Heart left ventricle (tissue), 16 donors: ENCODE data around the gene SMPDL3B. TPM values are rescaled to one million over a fixed set of nuclear protein-coding genes. Genes with fewer than 3 reads are reported as not detected.

ENCODE experiments used
- ATAC-seq, 4 donors: fragments of 200-7000 bp; cut with Tn5 transposase; one replicate each; pipeline ENCODE4 v1.9.1; 2020 to 2022; ENCODE audit warnings: moderate library complexity in 4 of 4, mild to moderate bottlenecking in 3 of 4, moderate number of reproducible peaks in 1 of 4
- DNase-seq, 5 donors: peaks; one replicate each; pipeline ENCODE4 v3.0.0-alpha.2; 2020
- H3K27ac ChIP-seq, 12 donors: fragments of 200-600 bp; sonication (generic) in 4 of 12; one replicate each; pipeline versions ENCODE4 v1.5.0 to v1.8.0; 2016 to 2022; ENCODE audit warnings: mild to moderate bottlenecking in 2 of 12
- H3K27me3 ChIP-seq, 9 donors: fragments of 200-600 bp; sonication (generic) in 2 of 9; one replicate each; pipeline versions ENCODE4 v1.5.1 to v1.8.0; 2016 to 2022; ENCODE audit warnings: mild to moderate bottlenecking in 3 of 9
- H3K36me3 ChIP-seq, 9 donors: fragments of 200-600 bp; sonication (generic) in 2 of 9; one replicate each; pipeline versions ENCODE4 v1.5.0 to v1.8.0; 2018 to 2022; ENCODE audit warnings: mild to moderate bottlenecking in 2 of 9
- H3K4me1 ChIP-seq, 12 donors: fragments of 200-600 bp; sonication (generic) in 4 of 12; one replicate each; pipeline versions ENCODE4 v1.5.0 to v1.8.0; 2016 to 2022; ENCODE audit warnings: mild to moderate bottlenecking in 3 of 12
- H3K4me3 ChIP-seq, 12 donors: fragments of 200-600 bp; sonication (generic) in 4 of 12; one replicate each; pipeline versions ENCODE4 v1.5.0 to v1.8.0; 2017 to 2022; ENCODE audit warnings: mild to moderate bottlenecking in 9 of 12, moderate library complexity in 4 of 12
- H3K9me3 ChIP-seq, 12 donors: fragments of 200-600 bp; sonication (generic) in 4 of 12; one replicate each; pipeline versions ENCODE4 v1.5.0 to v1.8.0; 2016 to 2022; ENCODE audit warnings: mild to moderate bottlenecking in 1 of 12
- CTCF ChIP-seq, 12 donors: fragments of 200-600 bp; sonication (generic) in 4 of 12; IDR thresholded peaks; one replicate each; pipeline versions ENCODE4 v1.5.0 to v1.8.0; 2018 to 2022; ENCODE audit warnings: antibody characterized with exemption in 12 of 12, mild to moderate bottlenecking in 5 of 12
- POLR2A ChIP-seq, 2 donors: fragments of 450-650 bp; IDR thresholded peaks; one replicate each; pipeline ENCODE4 v1.6.1; 2017; ENCODE audit warnings: antibody characterized with exemption in 2 of 2, mild to moderate bottlenecking in 2 of 2, moderate library complexity in 2 of 2
- WGBS, 4 donors: extraction: QIAGEN DNeasy Blood & Tissue Kit in 2 of 4; methylation state at CpG; one replicate each; pipeline versions ENCODE4 v1.1.5 to v1.1.7; 2013 to 2018; 5-methylcytosine and 5-hydroxymethylcytosine counted together
- intact Hi-C, 10 donors: fragments of 100-400 bp; cut with DNase I; formaldehyde crosslinking; loops; one replicate each; pipeline versions ENCODE4 v1.11.1 to v1.14.2; 2022
- polyA plus RNA-seq, 2 donors: library from polyadenylated mRNA; stranded (reverse); fragments of 200-250 nt; gene quantifications; one replicate each; pipeline ENCODE4 v1.2.3, GENCODE V29; 2013
- total RNA-seq, 9 donors: library from RNA; depleted of rRNA in 2 of 9; stranded (reverse); fragments of >200 nt in 2 of 9; fragmentation: NEBNext Ultra II Directional in 3 of 9; extraction: Animal tissue kit (Norgen Biotek cat#: 25700) in 3 of 9; gene quantifications; one replicate each; pipeline versions ENCODE4 v1.1.0 to v1.2.4, GENCODE V29; 2016 to 2023
- donor health status: ischemic (EF 13 %, LVEDD 7.1; RV severe dilation, severe dysfunction).
- donor health status: healthy with polysubstance abuse.
- donor health status: DM: no; HTN: yes; CAD: no.
- donor health status: DM: no; HTN: no; CAD: no.
- donor health status: ischemic (EF 25% LVEDD 6.9; RV normal size, moderate dysfunction).
- donor health status: ischemic (EF 25% LVEDD 5.7; RV mildly dilated, moderate dysfunction).
- donor health status: healthy.
- donor health status: DM: yes; HTN: yes; CAD: no.
- donor health status: ischemic (EF 35%, LVEDD 5.7; RV mildly dilated, moderate dysfunction).
- donor health status: nonischemic (EF 11% LVEDD 7.7; RV severe dilation, severe dysfunction).
- donor health status: DM: yes; HTN: yes; CAD: no.
- donor health status: PGD.
- donor health status: ischemic (EF 29% LVEDD 5.4; RV normal size, mild dysfunction).
- donor health status: nonischemic (EF 23%, LVEDD 6.1; RV moderate dilation, normal function).

The SMPDL3B gene
- total and polyA plus RNA-seq, 11 donors, result 0.08 to 2.2 TPM; not detected in 9

- WGBS, 4 donors, result 52 to 66% (median 62%) methylated on average over 13 of the region's 13 CpGs
- ATAC-seq, result peak in 1 of 4 donors; percentile 6
These were observed 26.2 kb downstream of the SMPDL3B start for GRCh38 chr1:27960762-27961645.

GRCh38 chr1:27961646-27962221, 26.9 kb downstream of the SMPDL3B start:
- 49 to 66% (median 58%) methylated on average over 3 to 4 of the region's 4 CpGs for WGBS, 4 donors
- H3K9me3 ChIP-seq, result no peaks in the 10 kb centered on the region
- peaks cover 0 to 34% (median 18%) of the 10 kb centered on the region in 12 donors for H3K4me1 ChIP-seq
- DNase-seq (no peak), ATAC-seq (no peak)
- H3K4me3 ChIP-seq, result peak overlapping the region in 1 of 12 donors; percentile 82
- H3K27me3 ChIP-seq, result no peaks in the 10 kb centered on the region
- no peak for TF ChIP-seq POLR2A (IDR thresholded peaks at IDR 0.05)
- TF ChIP-seq CTCF (IDR thresholded peaks at IDR 0.05), result no peak
- peak overlapping the region in 8 of 12 donors; percentile 19 to 94 (median 80) for H3K27ac ChIP-seq
- intact Hi-C loops, result no loop called here
- H3K36me3 ChIP-seq, result peaks cover 0 to 33% (median 23%) of the 10 kb centered on the region in 9 donors

More at GRCh38 chr1:27960762-27961645, 26.2 kb downstream of the SMPDL3B start:
- DNase-seq, result no peak
- Histone ChIP-seq H3K4me1 (peaks cover 0 to 34% (median 18%) of the 10 kb centered on the region in 12 donors), H3K27me3 (no peaks in the 10 kb centered on the region), H3K9me3 (no peaks in the 10 kb centered on the region), H3K27ac (peak overlapping the region in 11 of 12 donors; percentile 19 to 94 (median 89)), H3K4me3 (peak overlapping the region in 11 of 12 donors; percentile 32 to 93 (median 75)), H3K36me3 (peaks cover 0 to 26% (median 18%) of the 10 kb centered on the region in 9 donors)
- intact Hi-C loops, result no loop called here
- TF ChIP-seq POLR2A (IDR thresholded peaks at IDR 0.05) (no peak), CTCF (IDR thresholded peaks at IDR 0.05) (no peak)

- intact Hi-C loops, result no loop called here
- Histone ChIP-seq H3K4me1 (peaks cover 0 to 34% (median 18%) of the 10 kb centered on the region in 12 donors), H3K36me3 (peaks cover 0 to 49% (median 36%) of the 10 kb centered on the region in 9 donors), H3K9me3 (no peaks in the 10 kb centered on the region), H3K4me3 (no peak overlapping the region), H3K27ac (no peak overlapping the region), H3K27me3 (no peaks in the 10 kb centered on the region)
- 94 to 97% (median 95%) methylated on average over 6 to 11 of the region's 11 CpGs for WGBS, 4 donors
- DNase-seq (no peak), ATAC-seq (no peak)
- no peak for TF ChIP-seq CTCF (IDR thresholded peaks at IDR 0.05)
- TF ChIP-seq POLR2A (IDR thresholded peaks at IDR 0.05), result no peak
These were observed 28.6 kb downstream of the SMPDL3B start for GRCh38 chr1:27963393-27963792.
